ENCODE results near the gene PCDH10. TPM values are rescaled to one million over a fixed set of nuclear protein-coding genes. Genes with fewer than 3 reads are reported as not detected.

Gene PCDH10
- total RNA-seq, 1 experiment from 2014 or later, result not detected

GRCh38 chr4:133145241-133145640 is 3.9 kb upstream of the PCDH10 start:
- no peaks in the 10 kb centered on the region for H3K9me3 ChIP-seq (replicated peaks)
- H3K27ac ChIP-seq, result no peak overlapping the region
- DNase-seq (ENCODE audit: low read depth in 1 of 2, low spot score in 2 of 2), result no peak
- no peaks in the 10 kb centered on the region for H3K36me3 ChIP-seq
- H3K4me3 ChIP-seq, result no peak overlapping the region
- H3K4me1 ChIP-seq (replicated peaks), result no peaks in the 10 kb centered on the region
- peaks cover 26% of the 10 kb centered on the region for H3K27me3 ChIP-seq (replicated peaks)

DNA sequence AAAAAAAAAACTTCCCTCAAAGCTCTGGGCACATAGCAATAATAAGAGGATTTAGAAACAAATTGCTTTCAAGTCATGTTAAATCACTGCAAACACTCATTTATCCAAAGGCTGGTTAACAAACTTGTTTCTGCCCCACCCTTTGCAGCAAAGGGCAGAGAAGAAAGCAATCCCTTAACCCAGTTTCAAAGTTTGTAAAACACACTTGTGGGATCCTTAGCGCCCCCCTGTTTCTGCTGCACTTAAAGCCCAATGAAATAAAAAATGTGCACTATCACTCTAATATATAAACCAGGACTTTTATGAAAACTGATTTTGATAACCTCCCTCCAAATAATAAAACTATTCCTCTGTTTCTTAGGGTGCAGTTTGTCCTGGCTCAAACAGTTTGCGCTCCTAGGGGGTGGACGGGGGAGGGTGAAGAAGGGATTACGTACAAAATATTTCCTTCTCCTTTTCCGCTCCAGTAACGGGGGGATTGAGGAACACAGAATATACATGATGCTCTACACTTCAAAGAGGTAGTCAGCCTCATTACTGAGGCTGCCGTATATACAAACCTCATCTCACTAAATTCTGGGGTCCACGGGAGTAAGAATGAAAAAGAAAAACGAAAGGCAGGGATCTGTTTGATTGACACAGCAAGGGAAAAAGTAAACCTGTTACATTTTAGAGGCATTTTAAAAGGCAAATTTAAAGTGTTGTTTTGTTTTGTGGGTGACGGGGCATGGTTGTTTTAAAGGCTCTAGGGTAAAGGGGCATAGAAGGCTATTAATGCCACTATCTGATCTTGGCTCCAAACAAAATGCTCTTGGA is 3.1 kb upstream of the PCDH10 start:
- Histone ChIP-seq H3K9me3 (replicated peaks) (no peaks in the 10 kb centered on the region), H3K36me3 (no peaks in the 10 kb centered on the region), H3K4me3 (no peak overlapping the region), H3K27me3 (replicated peaks) (peaks cover 26% of the 10 kb centered on the region), H3K4me1 (replicated peaks) (no peaks in the 10 kb centered on the region), H3K27ac (no peak overlapping the region)
- DNase-seq (ENCODE audit: low read depth in 1 of 2, low spot score in 2 of 2), result no peak

DNA sequence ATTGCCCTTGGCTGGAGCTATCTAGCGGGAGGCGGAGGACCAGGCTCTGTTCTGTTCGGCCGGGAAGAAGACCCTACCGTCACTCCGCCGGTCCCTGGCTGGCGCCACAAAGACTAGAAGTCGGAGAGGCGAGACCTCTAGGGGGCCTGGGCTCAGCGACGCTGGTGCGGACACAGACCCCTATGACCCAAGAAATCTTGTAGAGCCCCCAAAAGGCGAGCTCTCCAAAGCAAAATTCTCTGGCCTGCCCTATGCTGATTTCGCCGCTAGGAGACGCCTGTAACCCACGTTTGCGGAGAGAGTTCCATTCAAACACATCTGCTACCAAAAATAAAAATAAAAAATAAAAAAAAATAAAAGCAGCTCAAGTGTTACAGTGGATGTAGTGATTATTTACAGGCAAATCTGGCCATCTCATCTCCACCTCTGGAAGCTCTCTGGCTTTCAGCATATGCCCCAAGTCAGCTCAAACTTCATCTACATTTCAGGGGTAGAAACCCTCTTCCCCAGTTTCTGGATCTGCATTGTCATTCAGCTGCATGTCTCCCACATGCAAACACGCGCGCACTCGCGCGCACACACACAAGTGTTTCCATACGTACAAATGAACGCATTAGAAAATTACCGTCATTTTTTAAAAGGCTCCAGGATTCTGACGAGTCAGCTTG is 2.4 kb upstream of the PCDH10 start:
- peaks cover 26% of the 10 kb centered on the region for H3K27me3 ChIP-seq (replicated peaks)
- DNase-seq (ENCODE audit: low read depth in 1 of 2, low spot score in 2 of 2), result peak in 1 of 2 experiments; percentile 2
- H3K27ac ChIP-seq, result no peak overlapping the region
- H3K36me3 ChIP-seq, result no peaks in the 10 kb centered on the region
- H3K9me3 ChIP-seq (replicated peaks), result no peaks in the 10 kb centered on the region
- H3K4me3 ChIP-seq, result no peak overlapping the region
- H3K4me1 ChIP-seq (replicated peaks), result no peaks in the 10 kb centered on the region

DNA sequence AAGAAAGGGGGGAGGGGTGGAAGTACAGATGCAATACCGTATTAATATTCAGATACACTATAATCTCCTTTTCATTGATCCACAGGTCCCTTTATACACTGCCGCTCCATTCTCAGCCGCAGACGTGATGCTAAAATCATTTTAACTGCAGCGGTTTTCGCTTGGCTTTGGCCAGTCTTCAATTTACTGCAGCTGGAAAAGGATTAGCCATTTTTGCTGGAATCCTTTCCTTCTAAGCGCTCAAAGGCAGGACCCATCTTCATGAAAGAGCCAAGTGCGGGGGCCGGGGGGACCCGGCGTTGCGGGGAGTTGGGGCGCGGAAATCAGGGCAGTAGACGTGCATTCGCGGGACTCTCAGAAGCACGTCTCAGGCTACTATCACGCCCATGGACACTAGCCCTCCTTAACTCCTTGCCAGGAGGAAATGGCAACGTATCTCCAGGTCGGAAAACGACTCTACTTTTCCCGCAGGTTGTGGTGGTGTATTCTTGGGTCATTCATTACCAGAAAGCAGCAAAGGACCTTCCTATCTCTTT is 1.7 kb upstream of the PCDH10 start:
- H3K27ac ChIP-seq, result no peak overlapping the region
- H3K4me1 ChIP-seq (replicated peaks), result no peaks in the 10 kb centered on the region
- H3K4me3 ChIP-seq, result no peak overlapping the region
- H3K27me3 ChIP-seq (replicated peaks), result peaks cover 26% of the 10 kb centered on the region
- no peak for DNase-seq (ENCODE audit: low read depth in 1 of 2, low spot score in 2 of 2)
- no peaks in the 10 kb centered on the region for H3K9me3 ChIP-seq (replicated peaks)
- no peaks in the 10 kb centered on the region for H3K36me3 ChIP-seq

DNA sequence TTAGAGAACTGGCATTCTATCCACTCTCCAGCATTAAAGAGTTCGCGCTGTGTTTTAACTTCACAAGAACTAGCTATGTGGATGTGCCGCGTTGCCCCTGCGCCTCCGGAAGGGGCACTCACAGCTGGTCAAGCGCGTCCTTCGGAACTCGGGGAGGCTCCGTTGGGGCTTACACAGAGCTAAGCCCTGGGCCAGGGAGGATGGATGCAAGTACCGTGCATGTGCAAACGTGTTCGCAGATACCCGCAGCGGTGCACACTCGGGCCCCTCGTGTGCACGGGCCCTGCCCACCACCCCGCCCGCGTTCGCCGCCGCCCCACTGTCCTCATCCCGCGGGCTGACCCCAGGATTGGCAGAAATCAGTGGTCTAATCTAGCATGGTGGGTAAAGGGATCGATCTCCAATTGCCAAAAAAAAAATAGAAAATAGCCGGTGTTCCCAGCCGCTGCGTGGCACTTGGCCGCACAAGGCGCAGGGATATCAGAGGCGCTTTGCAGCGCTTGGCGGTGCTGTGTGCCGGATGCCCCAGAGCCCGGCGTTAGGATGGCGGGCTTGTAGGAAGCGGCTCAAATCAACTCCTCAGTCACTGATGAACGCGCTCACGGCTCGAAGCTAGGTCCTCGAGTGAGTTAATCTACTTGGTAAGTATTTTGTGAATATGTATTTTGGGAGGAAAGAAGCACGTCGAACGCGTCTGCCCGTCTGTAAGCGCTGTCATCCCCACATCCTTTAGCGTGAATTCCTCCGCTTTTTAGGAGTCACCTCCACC is 989 bp upstream of the PCDH10 start:
- H3K9me3 ChIP-seq (replicated peaks), result no peaks in the 10 kb centered on the region
- H3K4me1 ChIP-seq (replicated peaks), result no peaks in the 10 kb centered on the region
- no peak overlapping the region for H3K27ac ChIP-seq
- no peak for DNase-seq (ENCODE audit: low read depth in 1 of 2, low spot score in 2 of 2)
- no peak overlapping the region for H3K4me3 ChIP-seq
- no peaks in the 10 kb centered on the region for H3K36me3 ChIP-seq
- H3K27me3 ChIP-seq (replicated peaks), result peaks cover 26% of the 10 kb centered on the region

- no peak for DNase-seq (ENCODE audit: low read depth in 1 of 2, low spot score in 2 of 2)
- Histone ChIP-seq H3K27me3 (replicated peaks) (peaks cover 26% of the 10 kb centered on the region), H3K4me3 (peak overlapping the region; percentile 4; the same call in 1 of the 2 replicates), H3K27ac (no peak overlapping the region), H3K9me3 (replicated peaks) (no peaks in the 10 kb centered on the region), H3K36me3 (no peaks in the 10 kb centered on the region), H3K4me1 (replicated peaks) (no peaks in the 10 kb centered on the region)
Measured at GRCh38 chr4:133149364-133149695, 236 bp downstream of the PCDH10 start.

GRCh38 chr4:133149932-133150471 is 908 bp downstream of the PCDH10 start:
- no peak overlapping the region for H3K4me3 ChIP-seq
- peaks cover 26% of the 10 kb centered on the region for H3K27me3 ChIP-seq (replicated peaks)
- no peak for DNase-seq (ENCODE audit: low read depth in 1 of 2, low spot score in 2 of 2)
- H3K9me3 ChIP-seq (replicated peaks), result no peaks in the 10 kb centered on the region
- no peaks in the 10 kb centered on the region for H3K4me1 ChIP-seq (replicated peaks)
- no peak overlapping the region for H3K27ac ChIP-seq
- no peaks in the 10 kb centered on the region for H3K36me3 ChIP-seq

GRCh38 chr4:133150486-133151340 is 1.6 kb downstream of the PCDH10 start:
- Histone ChIP-seq H3K36me3 (no peaks in the 10 kb centered on the region), H3K9me3 (replicated peaks) (no peaks in the 10 kb centered on the region), H3K4me1 (replicated peaks) (no peaks in the 10 kb centered on the region), H3K27ac (no peak overlapping the region), H3K4me3 (no peak overlapping the region), H3K27me3 (replicated peaks) (peaks cover 26% of the 10 kb centered on the region)
- DNase-seq (ENCODE audit: low read depth in 1 of 2, low spot score in 2 of 2), result no peak

DNA sequence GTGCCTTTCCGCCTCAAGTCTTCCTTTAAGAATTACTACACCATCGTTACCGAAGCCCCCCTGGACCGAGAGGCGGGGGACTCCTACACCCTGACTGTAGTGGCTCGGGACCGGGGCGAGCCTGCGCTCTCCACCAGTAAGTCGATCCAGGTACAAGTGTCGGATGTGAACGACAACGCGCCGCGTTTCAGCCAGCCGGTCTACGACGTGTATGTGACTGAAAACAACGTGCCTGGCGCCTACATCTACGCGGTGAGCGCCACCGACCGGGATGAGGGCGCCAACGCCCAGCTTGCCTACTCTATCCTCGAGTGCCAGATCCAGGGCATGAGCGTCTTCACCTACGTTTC is 2.2 kb downstream of the PCDH10 start:
- Histone ChIP-seq H3K9me3 (replicated peaks) (no peaks in the 10 kb centered on the region), H3K27ac (no peak overlapping the region), H3K4me3 (no peak overlapping the region), H3K36me3 (no peaks in the 10 kb centered on the region), H3K27me3 (replicated peaks) (peaks cover 26% of the 10 kb centered on the region), H3K4me1 (replicated peaks) (no peaks in the 10 kb centered on the region)
- DNase-seq (ENCODE audit: low read depth in 1 of 2, low spot score in 2 of 2), result no peak

GRCh38 chr4:133151691-133152329 is 2.7 kb downstream of the PCDH10 start:
- Histone ChIP-seq H3K27ac (no peak overlapping the region), H3K4me3 (no peak overlapping the region), H3K36me3 (no peaks in the 10 kb centered on the region), H3K9me3 (replicated peaks) (no peaks in the 10 kb centered on the region), H3K4me1 (replicated peaks) (no peaks in the 10 kb centered on the region), H3K27me3 (replicated peaks) (peaks cover 26% of the 10 kb centered on the region)
- no peak for DNase-seq (ENCODE audit: low read depth in 1 of 2, low spot score in 2 of 2)

GRCh38 chr4:133152330-133152821 is 3.3 kb downstream of the PCDH10 start:
- Histone ChIP-seq H3K4me1 (replicated peaks) (no peaks in the 10 kb centered on the region), H3K27ac (no peak overlapping the region), H3K4me3 (no peak overlapping the region), H3K9me3 (replicated peaks) (no peaks in the 10 kb centered on the region), H3K27me3 (replicated peaks) (peaks cover 21% of the 10 kb centered on the region), H3K36me3 (no peaks in the 10 kb centered on the region)
- no peak for DNase-seq (ENCODE audit: low read depth in 1 of 2, low spot score in 2 of 2)

DNA sequence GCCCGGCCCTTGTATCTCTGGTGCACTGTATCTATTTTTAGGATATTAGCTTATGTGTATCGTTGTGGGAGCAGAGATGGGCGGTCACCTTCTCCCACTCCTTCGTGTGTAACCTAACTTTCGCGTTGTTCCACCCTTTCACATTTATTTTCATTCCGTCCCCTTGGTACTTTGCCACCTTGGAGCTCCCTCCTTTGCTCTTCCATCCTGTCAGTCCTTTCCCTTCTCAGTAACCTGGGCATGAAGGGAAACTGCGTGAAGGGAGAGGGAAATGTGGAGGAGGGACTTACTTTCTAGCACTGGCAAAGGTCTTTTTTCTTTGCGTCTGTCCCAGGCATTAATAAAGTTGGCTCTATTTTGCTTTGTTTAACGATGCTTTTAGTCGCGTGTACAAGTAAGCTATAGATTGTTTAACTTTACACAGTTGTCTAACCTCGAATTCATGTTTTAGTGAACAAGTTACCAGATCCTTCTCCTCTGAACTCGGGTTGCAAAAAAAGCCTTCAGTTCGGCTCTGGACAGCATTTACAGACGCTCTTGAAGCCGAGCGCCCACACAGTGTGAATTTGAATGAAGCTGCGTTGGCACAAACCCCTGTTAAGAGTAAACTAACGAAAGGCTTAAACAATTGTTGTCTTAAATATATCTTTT is 3.9 kb downstream of the PCDH10 start:
- Histone ChIP-seq H3K27ac (no peak overlapping the region), H3K9me3 (replicated peaks) (no peaks in the 10 kb centered on the region), H3K27me3 (replicated peaks) (peaks cover 18% of the 10 kb centered on the region), H3K4me3 (no peak overlapping the region), H3K4me1 (replicated peaks) (no peaks in the 10 kb centered on the region), H3K36me3 (no peaks in the 10 kb centered on the region)
- DNase-seq (ENCODE audit: low read depth in 1 of 2, low spot score in 2 of 2), result no peak

Data from SJSA1 (cell line).